Activated T-helper 1 cell treated with anti-CD3 and anti-CD28 coated beads, Interleukin-12 subunit alpha, Interleukin-12 subunit beta, Interleukin-2, Interleukin-4 antibody, amounts not matched to agents 30 ng/mL and 10 ng/mL and 1 ng/mL, durations not matched to agents 14 hours and 24 hours and 36 hours (primary cell): ENCODE data around the gene EN1. TPM values are rescaled to one million over a fixed set of nuclear protein-coding genes. Genes with fewer than 3 reads are reported as not detected.

ENCODE experiments used
- DNase-seq: peaks from one replicate; pipeline ENCODE4 v3.0.0; 2021; ENCODE audit warnings: low spot score
- H3K27ac Mint-ChIP-seq: one replicate; pipeline ENCODE4 v1.8.0; 2021; ENCODE audit warnings: mild to moderate bottlenecking, mixed read lengths
- H3K27me3 Mint-ChIP-seq: one replicate; pipeline ENCODE4 v1.8.0; 2022; ENCODE audit warnings: mild to moderate bottlenecking, moderate library complexity, mixed read lengths; ENCODE audit not compliant: insufficient read depth
- H3K36me3 Mint-ChIP-seq: one replicate; pipeline ENCODE4 v1.8.0; 2021; ENCODE audit warnings: low read depth, mixed read lengths
- H3K4me1 Mint-ChIP-seq: one replicate; pipeline ENCODE4 v1.8.0; 2021; ENCODE audit warnings: low read depth, mixed read lengths
- H3K4me3 Mint-ChIP-seq: one replicate; pipeline ENCODE4 v1.8.0; 2021; ENCODE audit warnings: mild to moderate bottlenecking, moderate library complexity, mixed read lengths
- H3K9me3 Mint-ChIP-seq: one replicate; pipeline ENCODE4 v1.8.0; 2021; ENCODE audit warnings: mixed read lengths
- intact Hi-C: fragments of 100-400 bp; cut with micrococcal nuclease; formaldehyde crosslinking; loops from one replicate; pipeline ENCODE4 v1.15.1; 2024
- total RNA-seq: library from RNA; stranded (reverse); gene quantifications from 2 replicates; pipeline ENCODE4 v1.2.3, GENCODE V29; 2022

EN1 gene
- total RNA-seq, 1 donor from 2014 or later, result not detected

DNA sequence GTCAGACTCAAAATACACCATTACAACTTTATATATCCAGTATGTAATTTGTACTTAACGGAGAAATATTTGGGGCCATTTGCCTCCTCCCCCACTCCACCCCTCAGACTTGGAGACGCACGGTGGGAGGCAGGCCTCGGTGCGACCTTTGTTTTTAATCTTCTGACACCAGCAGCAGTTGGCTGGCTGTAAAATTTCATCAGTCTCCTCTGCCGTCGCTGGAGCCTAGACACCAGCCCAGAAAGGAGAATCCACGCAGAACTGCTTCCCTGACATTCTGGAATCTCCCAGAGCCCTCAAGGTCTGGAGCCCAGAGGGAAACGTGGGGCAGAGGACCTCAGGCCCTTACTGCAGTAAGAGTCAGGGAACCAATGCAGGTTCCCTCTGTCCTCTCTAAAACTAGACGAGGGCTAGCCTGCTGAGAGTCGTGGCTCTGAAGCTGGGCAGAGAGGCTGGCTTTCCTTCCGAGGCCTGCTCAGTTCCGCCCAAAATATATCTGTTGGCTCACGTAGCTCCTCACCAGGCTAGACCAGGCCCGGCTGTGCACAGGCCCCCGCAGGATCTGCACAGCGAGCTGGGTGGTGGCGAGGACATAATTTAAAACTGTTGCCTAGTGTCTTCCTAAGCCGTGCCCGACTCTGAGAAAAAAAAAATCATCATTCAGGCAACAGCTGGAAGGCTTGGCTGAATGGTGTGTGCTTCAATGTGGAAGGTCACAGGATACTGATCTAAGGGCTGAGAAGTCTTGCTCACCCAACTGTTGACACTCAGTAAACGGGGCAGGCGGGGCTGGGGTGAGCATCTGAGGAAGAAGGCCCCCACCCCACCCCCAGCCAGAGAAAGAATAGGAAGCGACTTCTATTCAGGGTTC, 40.4 kb downstream of the EN1 start:
- Mint-ChIP-seq H3K36me3 (no peaks in the 10 kb centered on the region), H3K27me3 (peaks cover 24% of the 10 kb centered on the region), H3K4me1 (no peaks in the 10 kb centered on the region), H3K9me3 (no peaks in the 10 kb centered on the region), H3K27ac (no peak overlapping the region), H3K4me3 (no peak overlapping the region)
- intact Hi-C loops, result no loop called here
- DNase-seq, result no peak

DNA sequence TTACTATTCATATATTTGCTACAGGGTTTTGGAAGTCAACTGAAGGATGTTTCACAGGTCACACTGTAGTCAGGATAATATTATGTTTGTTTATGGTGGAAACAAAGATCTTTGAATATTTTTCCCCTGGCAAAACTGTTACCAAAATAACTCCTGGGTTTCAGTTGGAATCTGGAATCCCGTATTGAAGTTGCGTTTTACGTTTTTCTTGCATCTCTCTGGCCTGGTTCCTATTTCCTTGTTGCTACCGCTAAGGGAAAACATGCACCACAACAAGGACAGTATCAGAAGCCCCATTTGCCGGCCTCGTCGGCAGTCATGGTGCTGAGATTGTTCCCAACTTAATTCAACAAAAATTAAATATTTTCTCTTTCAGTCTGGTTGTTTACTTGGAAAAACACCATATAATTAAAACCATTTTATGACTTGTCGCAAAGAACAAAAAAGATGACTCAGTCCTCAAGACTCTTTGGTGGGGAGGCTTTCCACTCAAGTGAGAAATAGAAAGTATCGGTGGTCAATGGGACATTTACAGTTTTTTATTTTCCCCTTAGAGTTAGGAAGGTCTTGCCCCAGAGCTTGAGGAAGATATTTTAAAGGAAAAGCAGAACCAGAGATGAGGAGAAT, 42.3 kb downstream of the EN1 start:
- Mint-ChIP-seq H3K4me3 (no peak overlapping the region), H3K27me3 (peaks cover 24% of the 10 kb centered on the region)

GRCh38 chr2:118803012-118803411, 44.4 kb downstream of the EN1 start:
- no peaks in the 10 kb centered on the region for H3K9me3 Mint-ChIP-seq
- H3K27me3 Mint-ChIP-seq, result peaks cover 12% of the 10 kb centered on the region
- no peak overlapping the region for H3K27ac Mint-ChIP-seq
- H3K4me3 Mint-ChIP-seq, result no peak overlapping the region
- intact Hi-C loops, result no loop called here
- no peaks in the 10 kb centered on the region for H3K36me3 Mint-ChIP-seq
- no peak for DNase-seq
- no peaks in the 10 kb centered on the region for H3K4me1 Mint-ChIP-seq

More for the DNA sequence above, 42.3 kb downstream of the EN1 start:
- no peaks in the 10 kb centered on the region for H3K9me3 Mint-ChIP-seq
- no peaks in the 10 kb centered on the region for H3K36me3 Mint-ChIP-seq
- H3K27ac Mint-ChIP-seq, result no peak overlapping the region
- H3K4me1 Mint-ChIP-seq, result no peaks in the 10 kb centered on the region
- no peak for DNase-seq
- intact Hi-C loops, result no loop called here

- no peak for DNase-seq
- Mint-ChIP-seq H3K27me3 (peaks cover 3% of the 10 kb centered on the region), H3K9me3 (no peaks in the 10 kb centered on the region), H3K4me1 (no peaks in the 10 kb centered on the region), H3K36me3 (no peaks in the 10 kb centered on the region), H3K4me3 (no peak overlapping the region), H3K27ac (no peak overlapping the region)
- intact Hi-C loops, result no loop called here
These were observed 46.3 kb downstream of the EN1 start for GRCh38 chr2:118801151-118801550.

DNA sequence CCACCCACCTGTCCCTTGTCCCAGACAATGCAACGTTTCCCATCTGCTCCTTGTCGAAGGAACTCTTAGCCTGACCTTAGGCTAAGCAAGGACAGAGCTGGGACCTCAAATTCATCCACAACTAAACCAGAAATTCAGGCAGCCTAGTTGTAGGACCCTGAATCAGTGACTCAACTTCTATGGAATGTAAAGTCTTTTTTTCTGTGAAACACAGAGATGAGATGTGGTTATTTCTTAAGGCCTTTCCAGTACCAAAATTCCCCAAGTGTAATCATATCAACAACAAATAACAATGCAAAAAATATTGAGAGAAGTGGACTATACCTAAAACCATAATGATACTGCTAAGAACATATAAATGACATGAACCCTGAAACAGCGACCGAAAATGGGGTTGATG, 46.7 kb downstream of the EN1 start:
- H3K4me1 Mint-ChIP-seq, result no peaks in the 10 kb centered on the region
- peaks cover 2% of the 10 kb centered on the region for H3K27me3 Mint-ChIP-seq
- DNase-seq, result no peak
- no peaks in the 10 kb centered on the region for H3K36me3 Mint-ChIP-seq
- intact Hi-C loops, result no loop called here
- H3K4me3 Mint-ChIP-seq, result no peak overlapping the region
- no peak overlapping the region for H3K27ac Mint-ChIP-seq
- no peaks in the 10 kb centered on the region for H3K9me3 Mint-ChIP-seq

DNA sequence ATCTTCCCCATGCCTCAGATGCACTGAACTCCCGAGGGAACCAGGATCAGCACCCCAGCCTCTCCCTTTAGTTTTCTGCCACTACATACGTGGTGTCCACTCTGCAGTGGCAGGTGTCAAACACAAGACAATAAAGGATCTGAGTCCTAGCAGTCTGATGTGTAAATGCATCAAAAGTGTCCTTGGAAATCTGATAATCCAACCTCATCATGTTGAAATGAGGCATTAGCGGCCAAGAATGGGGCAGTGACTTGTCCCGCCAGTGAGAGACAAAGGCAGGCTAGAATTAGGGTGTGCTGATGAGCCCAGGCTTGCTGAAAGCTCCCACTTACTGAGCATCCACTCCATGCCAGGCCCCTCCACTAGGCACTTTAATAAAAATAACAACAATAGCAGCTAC, 52.9 kb downstream of the EN1 start:
- H3K9me3 Mint-ChIP-seq, result no peaks in the 10 kb centered on the region
- no peak overlapping the region for H3K4me3 Mint-ChIP-seq
- H3K4me1 Mint-ChIP-seq, result no peaks in the 10 kb centered on the region
- H3K27ac Mint-ChIP-seq, result no peak overlapping the region
- no peak for DNase-seq
- no peaks in the 10 kb centered on the region for H3K36me3 Mint-ChIP-seq
- intact Hi-C loops, result no loop called here
- H3K27me3 Mint-ChIP-seq, result peaks cover 2% of the 10 kb centered on the region

Other genes with a start within 250 kb of the EN1 start
- not detected in 2 replicates for gene MARCO, start 94.5 kb upstream of the EN1 start, total RNA-seq